Heart left ventricle (tissue), 16 donors: ENCODE data around the gene VASN. TPM values are rescaled to one million over a fixed set of nuclear protein-coding genes. Genes with fewer than 3 reads are reported as not detected.
A peak's percentile ranks its signal among the peaks of the same experiment; 100 is the strongest.

ENCODE experiments used
- ATAC-seq, 4 donors: fragments of 200-7000 bp; cut with Tn5 transposase; one replicate each; pipeline ENCODE4 v1.9.1; 2020 to 2022; ENCODE audit warnings: moderate library complexity in 4 of 4, mild to moderate bottlenecking in 3 of 4, moderate number of reproducible peaks in 1 of 4
- DNase-seq, 5 donors: peaks; one replicate each; pipeline ENCODE4 v3.0.0-alpha.2; 2020
- H3K27ac ChIP-seq, 12 donors: fragments of 200-600 bp; sonication (generic) in 4 of 12; one replicate each; pipeline versions ENCODE4 v1.5.0 to v1.8.0; 2016 to 2022; ENCODE audit warnings: mild to moderate bottlenecking in 2 of 12
- H3K27me3 ChIP-seq, 9 donors: fragments of 200-600 bp; sonication (generic) in 2 of 9; one replicate each; pipeline versions ENCODE4 v1.5.1 to v1.8.0; 2016 to 2022; ENCODE audit warnings: mild to moderate bottlenecking in 3 of 9
- H3K36me3 ChIP-seq, 9 donors: fragments of 200-600 bp; sonication (generic) in 2 of 9; one replicate each; pipeline versions ENCODE4 v1.5.0 to v1.8.0; 2018 to 2022; ENCODE audit warnings: mild to moderate bottlenecking in 2 of 9
- H3K4me1 ChIP-seq, 12 donors: fragments of 200-600 bp; sonication (generic) in 4 of 12; one replicate each; pipeline versions ENCODE4 v1.5.0 to v1.8.0; 2016 to 2022; ENCODE audit warnings: mild to moderate bottlenecking in 3 of 12
- H3K4me3 ChIP-seq, 12 donors: fragments of 200-600 bp; sonication (generic) in 4 of 12; one replicate each; pipeline versions ENCODE4 v1.5.0 to v1.8.0; 2017 to 2022; ENCODE audit warnings: mild to moderate bottlenecking in 9 of 12, moderate library complexity in 4 of 12
- H3K9me3 ChIP-seq, 12 donors: fragments of 200-600 bp; sonication (generic) in 4 of 12; one replicate each; pipeline versions ENCODE4 v1.5.0 to v1.8.0; 2016 to 2022; ENCODE audit warnings: mild to moderate bottlenecking in 1 of 12
- CTCF ChIP-seq, 12 donors: fragments of 200-600 bp; sonication (generic) in 4 of 12; IDR thresholded peaks; one replicate each; pipeline versions ENCODE4 v1.5.0 to v1.8.0; 2018 to 2022; ENCODE audit warnings: antibody characterized with exemption in 12 of 12, mild to moderate bottlenecking in 5 of 12
- POLR2A ChIP-seq, 2 donors: fragments of 450-650 bp; IDR thresholded peaks; one replicate each; pipeline ENCODE4 v1.6.1; 2017; ENCODE audit warnings: antibody characterized with exemption in 2 of 2, mild to moderate bottlenecking in 2 of 2, moderate library complexity in 2 of 2
- WGBS, 4 donors: extraction: QIAGEN DNeasy Blood & Tissue Kit in 2 of 4; methylation state at CpG; one replicate each; pipeline versions ENCODE4 v1.1.5 to v1.1.7; 2013 to 2018; 5-methylcytosine and 5-hydroxymethylcytosine counted together
- intact Hi-C, 10 donors: fragments of 100-400 bp; cut with DNase I; formaldehyde crosslinking; loops; one replicate each; pipeline versions ENCODE4 v1.11.1 to v1.14.2; 2022
- polyA plus RNA-seq, 2 donors: library from polyadenylated mRNA; stranded (reverse); fragments of 200-250 nt; gene quantifications; one replicate each; pipeline ENCODE4 v1.2.3, GENCODE V29; 2013
- total RNA-seq, 9 donors: library from RNA; depleted of rRNA in 2 of 9; stranded (reverse); fragments of >200 nt in 2 of 9; fragmentation: NEBNext Ultra II Directional in 3 of 9; extraction: Animal tissue kit (Norgen Biotek cat#: 25700) in 3 of 9; gene quantifications; one replicate each; pipeline versions ENCODE4 v1.1.0 to v1.2.4, GENCODE V29; 2016 to 2023
- donor health status: ischemic (EF 13 %, LVEDD 7.1; RV severe dilation, severe dysfunction).
- donor health status: healthy with polysubstance abuse.
- donor health status: DM: no; HTN: yes; CAD: no.
- donor health status: DM: no; HTN: no; CAD: no.
- donor health status: ischemic (EF 25% LVEDD 6.9; RV normal size, moderate dysfunction).
- donor health status: ischemic (EF 25% LVEDD 5.7; RV mildly dilated, moderate dysfunction).
- donor health status: healthy.
- donor health status: DM: yes; HTN: yes; CAD: no.
- donor health status: ischemic (EF 35%, LVEDD 5.7; RV mildly dilated, moderate dysfunction).
- donor health status: nonischemic (EF 11% LVEDD 7.7; RV severe dilation, severe dysfunction).
- donor health status: DM: yes; HTN: yes; CAD: no.
- donor health status: PGD.
- donor health status: ischemic (EF 29% LVEDD 5.4; RV normal size, mild dysfunction).
- donor health status: nonischemic (EF 23%, LVEDD 6.1; RV moderate dilation, normal function).

Gene VASN
- total and polyA plus RNA-seq, 11 donors: 3.8 to 20.0 (median 6.2) TPM

- Histone ChIP-seq H3K36me3 (no peaks in the 10 kb centered on the region), H3K4me3 (no peak overlapping the region), H3K4me1 (peaks cover 0 to 51% (median 11%) of the 10 kb centered on the region in 12 donors), H3K9me3 (no peaks in the 10 kb centered on the region), H3K27ac (no peak overlapping the region), H3K27me3 (no peaks in the 10 kb centered on the region)
- intact Hi-C loops: no loop called here
- TF ChIP-seq CTCF (IDR thresholded peaks at IDR 0.05) (no peak), POLR2A (IDR thresholded peaks at IDR 0.05) (no peak)
- WGBS, 4 donors: 69 to 83% (median 80%) methylated on average over 7 of the region's 7 CpGs
- ATAC-seq (no peak), DNase-seq (peak in 1 of 5 donors; percentile 3)
Observed at GRCh38 chr16:4419402-4419959, 47.8 kb downstream of the VASN start.

GRCh38 chr16:4420505-4421105, 49.0 kb downstream of the VASN start:
- Histone ChIP-seq H3K4me1 (peaks cover 0 to 46% (median 9%) of the 10 kb centered on the region in 12 donors), H3K27me3 (no peaks in the 10 kb centered on the region), H3K36me3 (no peaks in the 10 kb centered on the region), H3K27ac (peak overlapping the region in 1 of 12 donors; percentile 62), H3K9me3 (no peaks in the 10 kb centered on the region), H3K4me3 (no peak overlapping the region)
- ATAC-seq (no peak), DNase-seq (peak in 1 of 5 donors; percentile 1)
- WGBS, 4 donors: 74 to 80% (median 80%) methylated on average over 8 of the region's 8 CpGs
- TF ChIP-seq POLR2A (IDR thresholded peaks at IDR 0.05) (no peak), CTCF (IDR thresholded peaks at IDR 0.05) (no peak)
- intact Hi-C loops: no loop called here

GRCh38 chr16:4425378-4426020, 53.9 kb downstream of the VASN start, which contains the start of gene DNAJA3:
DNAJA3 (plus strand) TSS chr16:4425868; CDS start chr16:4425882, 14 bp downstream.
- Histone ChIP-seq H3K4me1 (peaks cover 0 to 42% (median 16%) of the 10 kb centered on the region in 12 donors), H3K27ac (peak within 1 kb of the TSS; percentile 90 to 99 (median 96)), H3K36me3 (peaks cover 0 to 4% (median 0%) of the 10 kb centered on the region in 9 donors), H3K27me3 (no peaks in the 10 kb centered on the region), H3K9me3 (no peaks in the 10 kb centered on the region), H3K4me3 (peak within 1 kb of the TSS; percentile 64 to 99 (median 82))
- DNase-seq (peak; percentile 90 to 96 (median 92)), ATAC-seq (peak; percentile 95 to 99 (median 98))
- TF ChIP-seq CTCF (IDR thresholded peaks at IDR 0.05) (peak in 2 of 12 donors; percentile 7 to 13), POLR2A (IDR thresholded peaks at IDR 0.05) (peak; percentile 24 to 85)
- WGBS, 4 donors: 0% methylated on average over 61 to 68 of the region's 68 CpGs
- intact Hi-C loops: loop anchor here in 1 of 10 donors (5.0 kb wide), 1 partner anchor 112 kb away; the partner anchor contains the start of gene CDIP1
